OCI-LY7 (cell line): ENCODE results near the gene SRPK2. TPM values are rescaled to one million over a fixed set of nuclear protein-coding genes. Genes with fewer than 3 reads are reported as not detected.

Experiments
- BruUV-seq: library from RNA; stranded (reverse); fragments of 400-500 nt; replicated peaks from 2 replicates; lab custom pipeline; 2021; lab: Mats Ljungman, UMichigan
- CTCF ChIA-PET: fragments of 300-600 bp; sonication (Branson Sonifier 250); formaldehyde crosslinking; loops from one replicate; lab custom pipeline; 2022; ENCODE audit warnings: antibody characterized with exemption; ENCODE audit not compliant: unreplicated experiment; lab: Charles Lee
- POLR2A ChIA-PET: fragments of 300-600 bp; sonication (Branson Sonifier 250); formaldehyde crosslinking; loops from one replicate; lab custom pipeline; 2022; ENCODE audit warnings: antibody characterized with exemption; lab: Charles Lee
- DNase-seq: peaks from one replicate; pipeline ENCODE4 v3.0.0-alpha.2; 2015; ENCODE audit warnings: low spot score
- H2AFZ ChIP-seq: fragments of 200-600 bp; sonication (generic), shearing (Covaris generic); 2 replicates; pipeline ENCODE4 v1.6.1; 2014; ENCODE audit warnings: mild to moderate bottlenecking, antibody characterized with exemption, low read length, moderate library complexity
- H3K27ac ChIP-seq: fragments of 200-600 bp; sonication (generic); 2 replicates; pipeline ENCODE4 v1.5.1; 2014; ENCODE audit warnings: mixed run types, low read depth, mild to moderate bottlenecking, moderate library complexity, low read length, inconsistent platforms; ENCODE audit not compliant: poor library complexity, severe bottlenecking
- H3K36me3 ChIP-seq: fragments of 200-600 bp; sonication (generic); 2 replicates; pipeline ENCODE4 v1.6.1; 2014; ENCODE audit warnings: mild to moderate bottlenecking, antibody characterized with exemption, low read length, moderate library complexity, mixed read lengths; ENCODE audit not compliant: insufficient read depth
- H3K4me1 ChIP-seq: fragments of 200-600 bp; sonication (generic); 2 replicates; pipeline ENCODE4 v1.5.1; 2014; ENCODE audit warnings: mild to moderate bottlenecking, low read length; ENCODE audit not compliant: insufficient read depth, poor library complexity, severe bottlenecking
- H3K4me2 ChIP-seq: fragments of 200-600 bp; sonication (generic); 2 replicates; pipeline ENCODE4 v1.6.1; 2014; ENCODE audit warnings: mild to moderate bottlenecking, low read length
- H3K4me3 ChIP-seq: fragments of 200-600 bp; sonication (generic); 2 replicates; pipeline ENCODE4 v1.5.1; 2014; ENCODE audit warnings: mild to moderate bottlenecking, low read depth, low read length; ENCODE audit not compliant: poor library complexity, severe bottlenecking
- H3K79me2 ChIP-seq: fragments of 200-600 bp; sonication (generic); 2 replicates; pipeline ENCODE4 v1.6.1; 2016; ENCODE audit warnings: low read depth, mild to moderate bottlenecking, low read length, moderate library complexity, mixed read lengths; ENCODE audit not compliant: insufficient read depth
- H3K9me2 ChIP-seq: fragments of 200-600 bp; sonication (generic); 2 replicates; pipeline ENCODE4 v1.6.1; 2016; ENCODE audit warnings: mild to moderate bottlenecking, low read length, mixed read lengths; ENCODE audit not compliant: insufficient read depth
- H3K9me3 ChIP-seq: fragments of 200-600 bp; sonication (generic); 2 replicates; pipeline ENCODE4 v1.6.1; 2014; ENCODE audit warnings: mild to moderate bottlenecking, mixed run types, low read length, mixed read lengths
- H4K20me1 ChIP-seq: fragments of 200-600 bp; sonication (generic); 2 replicates; pipeline ENCODE4 v1.6.1; 2014; ENCODE audit warnings: mild to moderate bottlenecking, antibody characterized with exemption, low read length, moderate library complexity, mixed read lengths; ENCODE audit not compliant: insufficient read depth
- CTCF ChIP-seq: fragments of 200-600 bp; sonication (generic); conservative IDR thresholded peaks from 2 replicates; pipeline ENCODE4 v1.5.1; 2014; ENCODE audit warnings: mild to moderate bottlenecking, antibody characterized with exemption, low read length, moderate library complexity, mixed read lengths
- EZH2phosphoT487 ChIP-seq: fragments of 200-600 bp; sonication (generic); IDR thresholded peaks from 2 replicates; pipeline ENCODE4 v1.6.1; 2018; ENCODE audit warnings: low read depth, borderline replicate concordance, mild to moderate bottlenecking, mixed run types, antibody characterized with exemption, low read length, moderate library complexity, mixed read lengths
- intact Hi-C: fragments of 100-400 bp; cut with micrococcal nuclease; formaldehyde crosslinking; loops from one replicate; pipeline ENCODE4 v1.10.0; 2022; ENCODE audit not compliant: unreplicated experiment
- total RNA-seq, 2 experiments: library from RNA; depleted of rRNA in 1 of 2; stranded (reverse); fragments of >200 nt in 1 of 2; shearing (Covaris generic) in 1 of 2; gene quantifications; 2 replicates each; pipeline ENCODE4 v1.2.3, GENCODE V29; 2014 to 2022

The SRPK2 gene
- total RNA-seq, 2 experiments from 2014 or later = 22.1 to 26.8 TPM

- H3K9me2 ChIP-seq = no peaks in the 10 kb centered on the region
- H3K9me3 ChIP-seq = no peaks in the 10 kb centered on the region
- no peaks in the 10 kb centered on the region for H4K20me1 ChIP-seq
- BruUV-seq = no TSS peak
- ChIA-PET POLR2A (interaction anchor here (0.6 to 0.7 kb wide), 2 partner anchors 43 to 726 kb away, joined by 3 to 4 read pairs; no protein-coding TSS in a partner anchor), CTCF (no interaction called here)
- no peak overlapping the region for H3K4me2 ChIP-seq
- H3K36me3 ChIP-seq = no peaks in the 10 kb centered on the region
- no peak overlapping the region for H2AFZ ChIP-seq
- no peak for TF ChIP-seq EZH2phosphoT487
- no peak for TF ChIP-seq CTCF
- no peaks in the 10 kb centered on the region for H3K4me1 ChIP-seq
- no peaks in the 10 kb centered on the region for H3K79me2 ChIP-seq
- no peak overlapping the region for H3K4me3 ChIP-seq
- H3K27ac ChIP-seq = no peak overlapping the region
- intact Hi-C loops = no loop called here
- DNase-seq = no peak
These were observed 208.7 kb downstream of the SRPK2 start for GRCh38 chr7:105180002-105180401.

GRCh38 chr7:105178928-105179541 lies 209.7 kb downstream of the SRPK2 start:
- Histone ChIP-seq H3K9me2 (no peaks in the 10 kb centered on the region), H3K9me3 (no peaks in the 10 kb centered on the region), H3K4me1 (no peaks in the 10 kb centered on the region), H4K20me1 (no peaks in the 10 kb centered on the region), H3K4me3 (no peak overlapping the region), H3K36me3 (no peaks in the 10 kb centered on the region), H3K79me2 (no peaks in the 10 kb centered on the region), H3K4me2 (no peak overlapping the region), H3K27ac (no peak overlapping the region), H2AFZ (no peak overlapping the region)
- ChIA-PET POLR2A (interaction anchor here (0.7 kb wide), 1 partner anchor 353 kb away, joined by 6 read pairs; no protein-coding TSS in a partner anchor), CTCF (no interaction called here)
- no peak for DNase-seq
- intact Hi-C loops = no loop called here
- TF ChIP-seq CTCF (no peak), EZH2phosphoT487 (no peak)
- BruUV-seq = no TSS peak

GRCh38 chr7:105178177-105178576 lies 210.5 kb downstream of the SRPK2 start:
- intact Hi-C loops = no loop called here
- CTCF ChIA-PET = no interaction called here

More at GRCh38 chr7:105178177-105178576, 210.5 kb downstream of the SRPK2 start:
- H3K9me2 ChIP-seq = no peaks in the 10 kb centered on the region
- no peaks in the 10 kb centered on the region for H4K20me1 ChIP-seq
- H3K79me2 ChIP-seq = no peaks in the 10 kb centered on the region
- H3K4me2 ChIP-seq = no peak overlapping the region
- H3K4me1 ChIP-seq = no peaks in the 10 kb centered on the region
- no peak overlapping the region for H2AFZ ChIP-seq
- BruUV-seq = no TSS peak
- POLR2A ChIA-PET = no interaction called here
- no peak for DNase-seq
- TF ChIP-seq CTCF = no peak
- H3K9me3 ChIP-seq = no peaks in the 10 kb centered on the region
- H3K4me3 ChIP-seq = no peak overlapping the region
- H3K36me3 ChIP-seq = no peaks in the 10 kb centered on the region
- no peak overlapping the region for H3K27ac ChIP-seq
